K562 (cell line): Measurements from ENCODE around the gene TRIM10. TPM values are rescaled to one million over a fixed set of nuclear protein-coding genes. Genes with fewer than 3 reads are reported as not detected.
A peak's percentile ranks its signal among the peaks of the same experiment; 100 is the strongest.

Source experiments
- POU5F1 ChIP-seq: fragments of 150-350 bp; IDR thresholded peaks from 2 replicates; pipeline ENCODE4 v1.6.1; 2014; ENCODE audit warnings: borderline replicate concordance, low read length, low read depth, mild to moderate bottlenecking; ENCODE audit not compliant: partially characterized antibody
- SLC30A9 ChIP-seq: fragments of 250-450 bp; sonication (Bioruptor Pico); IDR thresholded peaks from 2 replicates; pipeline ENCODE4 v1.8.0; 2022; ENCODE audit warnings: mild to moderate bottlenecking, moderate library complexity
- SP1 ChIP-seq: sonication (generic); formaldehyde crosslinking; IDR thresholded peaks from 2 replicates; pipeline ENCODE4 v1.8.1; 2022; ENCODE audit warnings: mild to moderate bottlenecking, missing genetic modification reagents
- XRCC5 ChIP-seq: fragments of 200-400 bp; formaldehyde crosslinking; IDR thresholded peaks from 2 replicates; pipeline ENCODE4 v1.6.1; 2017; ENCODE audit warnings: low read depth, mild to moderate bottlenecking, low read length
- ZNF431 ChIP-seq: sonication (generic); formaldehyde crosslinking; IDR thresholded peaks from 2 replicates; pipeline ENCODE4 v1.8.0; 2022; ENCODE audit warnings: mild to moderate bottlenecking, missing genetic modification reagents
- ZNF707 ChIP-seq: fragments of 250-450 bp; sonication (Bioruptor Pico); conservative IDR thresholded peaks from 2 replicates; pipeline ENCODE4 v1.8.0; 2022; ENCODE audit warnings: inconsistent platforms, mild to moderate bottlenecking, moderate library complexity
- polyA plus RNA-seq, 8 experiments: library from polyadenylated mRNA; depleted of rRNA in 4 of 8; stranded (reverse) in 5 of 8; unstranded in 3 of 8; fragments of >200 nt; fragmentation: Nextera tagmentation in 2 of 8; fragmentation: Illumina TruSeq in 1 of 8; extraction: Ambion mirVana in 2 of 8; extraction: Trizol in 1 of 8; gene quantifications; 2 replicates each; pipeline versions ENCODE4 v1.2.1 to v1.2.3, GENCODE V29; 2011 to 2014; ENCODE audit warnings: inconsistent platforms in 1 of 8, missing spikeins in 1 of 8
- total RNA-seq, 7 experiments: library from RNA; depleted of rRNA in 6 of 7; stranded (reverse); fragments of >200 nt in 6 of 7; fragmentation: Illumina TruSeq in 2 of 7; extraction: Trizol in 2 of 7; gene quantifications; 2 replicates each; pipeline versions ENCODE4 v1.2.1 to v1.2.3, GENCODE V29; 2011 to 2021; ENCODE audit warnings: low replicate concordance in 1 of 7
- TF ChIP-seq, protein P1 (sequence below): fragments of 250-450 bp; sonication (Bioruptor Pico); IDR thresholded peaks from 2 replicates; pipeline ENCODE4 v1.4.0; 2020
- TF ChIP-seq, protein P2 (sequence below), 2 experiments: IDR thresholded peaks; 2 replicates each; pipeline ENCODE4 v1.6.1; 2011; ENCODE audit warnings: borderline replicate concordance in 1 of 2, control low read depth in 1 of 2, low read depth in 1 of 2, low read length in 1 of 2, mild to moderate bottlenecking in 1 of 2, mixed read lengths in 1 of 2, moderate library complexity in 1 of 2; ENCODE audit not compliant: insufficient read depth in 1 of 2, insufficient read length in 1 of 2, poor library complexity in 1 of 2, severe bottlenecking in 1 of 2; ENCODE audit errors: extremely low read depth in 1 of 2
- TF ChIP-seq, protein P3 (sequence below): sonication (generic); formaldehyde crosslinking; IDR thresholded peaks from 2 replicates; pipeline ENCODE4 v1.8.1; 2022; ENCODE audit warnings: missing genetic modification reagents

Gene TRIM10
- total and polyA plus RNA-seq, 9 of the 15 experiments (the other 6 are each of a cell fraction or from before 2014, with no cell fraction given), result 0.15 to 0.90 (median 0.36) TPM

DNA sequence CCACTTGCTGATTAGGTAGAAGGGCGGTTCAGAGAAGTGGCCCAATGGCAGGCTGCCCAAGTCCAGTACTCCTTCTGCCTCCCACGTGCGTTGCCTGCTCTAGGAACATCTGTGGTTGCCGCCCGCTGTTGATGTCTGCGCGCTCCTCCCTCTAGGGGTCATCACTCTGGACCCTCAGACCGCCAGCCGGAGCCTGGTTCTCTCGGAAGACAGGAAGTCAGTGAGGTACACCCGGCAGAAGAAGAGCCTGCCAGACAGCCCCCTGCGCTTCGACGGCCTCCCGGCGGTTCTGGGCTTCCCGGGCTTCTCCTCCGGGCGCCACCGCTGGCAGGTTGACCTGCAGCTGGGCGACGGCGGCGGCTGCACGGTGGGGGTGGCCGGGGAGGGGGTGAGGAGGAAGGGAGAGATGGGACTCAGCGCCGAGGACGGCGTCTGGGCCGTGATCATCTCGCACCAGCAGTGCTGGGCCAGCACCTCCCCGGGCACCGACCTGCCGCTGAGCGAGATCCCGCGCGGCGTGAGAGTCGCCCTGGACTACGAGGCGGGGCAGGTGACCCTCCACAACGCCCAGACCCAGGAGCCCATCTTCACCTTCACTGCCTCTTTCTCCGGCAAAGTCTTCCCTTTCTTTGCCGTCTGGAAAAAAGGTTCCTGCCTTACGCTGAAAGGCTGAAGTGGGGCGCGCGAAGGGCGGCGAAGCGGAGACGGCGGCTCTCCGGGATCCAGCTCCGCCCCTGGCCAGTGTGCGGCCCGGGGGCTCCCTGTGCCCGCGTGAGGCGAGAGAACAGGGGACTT is 10.9 kb upstream of the TRIM10 start (continued):
- TF ChIP-seq, protein P1, sequence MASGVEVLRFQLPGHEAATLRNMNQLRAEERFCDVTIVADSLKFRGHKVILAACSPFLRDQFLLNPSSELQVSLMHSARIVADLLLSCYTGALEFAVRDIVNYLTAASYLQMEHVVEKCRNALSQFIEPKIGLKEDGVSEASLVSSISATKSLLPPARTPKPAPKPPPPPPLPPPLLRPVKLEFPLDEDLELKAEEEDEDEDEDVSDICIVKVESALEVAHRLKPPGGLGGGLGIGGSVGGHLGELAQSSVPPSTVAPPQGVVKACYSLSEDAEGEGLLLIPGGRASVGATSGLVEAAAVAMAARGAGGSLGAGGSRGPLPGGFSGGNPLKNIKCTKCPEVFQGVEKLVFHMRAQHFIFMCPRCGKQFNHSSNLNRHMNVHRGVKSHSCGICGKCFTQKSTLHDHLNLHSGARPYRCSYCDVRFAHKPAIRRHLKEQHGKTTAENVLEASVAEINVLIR (CRISPR knock-in tag), result no peak
- TF ChIP-seq, protein P2, sequence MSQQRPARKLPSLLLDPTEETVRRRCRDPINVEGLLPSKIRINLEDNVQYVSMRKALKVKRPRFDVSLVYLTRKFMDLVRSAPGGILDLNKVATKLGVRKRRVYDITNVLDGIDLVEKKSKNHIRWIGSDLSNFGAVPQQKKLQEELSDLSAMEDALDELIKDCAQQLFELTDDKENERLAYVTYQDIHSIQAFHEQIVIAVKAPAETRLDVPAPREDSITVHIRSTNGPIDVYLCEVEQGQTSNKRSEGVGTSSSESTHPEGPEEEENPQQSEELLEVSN (IDR thresholded peaks at IDR 0.05; ENCODE audit: borderline replicate concordance in 1 of 2, extremely low read depth in 1 of 2, insufficient read depth in 1 of 2, insufficient read length in 1 of 2, low read depth in 1 of 2, low read length in 1 of 2, poor library complexity in 1 of 2, severe bottlenecking in 1 of 2), result peak in 1 of 2 experiments; percentile 59
- TF ChIP-seq XRCC5 (no peak), ZNF707 (CRISPR knock-in tag) (no peak), POU5F1 (no peak), SP1 (no peak), ZNF431 (no peak), SLC30A9 (CRISPR knock-in tag) (no peak)
- TF ChIP-seq, protein P3, sequence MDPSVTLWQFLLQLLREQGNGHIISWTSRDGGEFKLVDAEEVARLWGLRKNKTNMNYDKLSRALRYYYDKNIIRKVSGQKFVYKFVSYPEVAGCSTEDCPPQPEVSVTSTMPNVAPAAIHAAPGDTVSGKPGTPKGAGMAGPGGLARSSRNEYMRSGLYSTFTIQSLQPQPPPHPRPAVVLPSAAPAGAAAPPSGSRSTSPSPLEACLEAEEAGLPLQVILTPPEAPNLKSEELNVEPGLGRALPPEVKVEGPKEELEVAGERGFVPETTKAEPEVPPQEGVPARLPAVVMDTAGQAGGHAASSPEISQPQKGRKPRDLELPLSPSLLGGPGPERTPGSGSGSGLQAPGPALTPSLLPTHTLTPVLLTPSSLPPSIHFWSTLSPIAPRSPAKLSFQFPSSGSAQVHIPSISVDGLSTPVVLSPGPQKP (CRISPR knock-in tag), result no peak
- TF ChIP-seq, all 486 proteins: peak for 4
